Activated T-helper 1 cell treated with Interleukin-2 at 50 U/mL for 16 hours (primary cell): ENCODE measurements around the gene FOXP1.

ENCODE experiments used
- DNase-seq: peaks from one replicate; pipeline ENCODE4 v3.0.0-alpha.2; 2020; ENCODE audit warnings: low read depth

The FOXP1 gene

GRCh38 chr3:71428841-71429596, 154.5 kb downstream of the FOXP1 start:
- no peak for DNase-seq

GRCh38 chr3:71425491-71426071, 157.9 kb downstream of the FOXP1 start:
- DNase-seq = no peak

- DNase-seq = no peak
These were observed 160.2 kb downstream of the FOXP1 start for GRCh38 chr3:71423151-71423906.

- DNase-seq = no peak
These were observed 161.5 kb downstream of the FOXP1 start for GRCh38 chr3:71421820-71422566.

GRCh38 chr3:71421475-71421819, 162.1 kb downstream of the FOXP1 start:
- no peak for DNase-seq

GRCh38 chr3:71419369-71419768, 164.2 kb downstream of the FOXP1 start:
- no peak for DNase-seq

- no peak for DNase-seq
These were observed 165.7 kb downstream of the FOXP1 start for GRCh38 chr3:71417791-71418190.

GRCh38 chr3:71416876-71417275, 166.7 kb downstream of the FOXP1 start:
- no peak for DNase-seq

- no peak for DNase-seq
These were observed 167.8 kb downstream of the FOXP1 start for GRCh38 chr3:71415681-71416122.

- DNase-seq = no peak
These were observed 169.2 kb downstream of the FOXP1 start for GRCh38 chr3:71414189-71414927.

GRCh38 chr3:71413572-71413971, 170.0 kb downstream of the FOXP1 start:
- no peak for DNase-seq

- DNase-seq = no peak
These were observed 174.2 kb downstream of the FOXP1 start for GRCh38 chr3:71409352-71409751.

GRCh38 chr3:71408903-71409302, 174.6 kb downstream of the FOXP1 start:
- no peak for DNase-seq

GRCh38 chr3:71407823-71408222, 175.7 kb downstream of the FOXP1 start:
- no peak for DNase-seq

GRCh38 chr3:71406972-71407810, 176.3 kb downstream of the FOXP1 start:
- DNase-seq = no peak

- DNase-seq = no peak
These were observed 180.6 kb downstream of the FOXP1 start for GRCh38 chr3:71402911-71403310.

- DNase-seq = no peak
These were observed 181.2 kb downstream of the FOXP1 start for GRCh38 chr3:71402280-71402679.

GRCh38 chr3:71401695-71402231, 181.8 kb downstream of the FOXP1 start:
- DNase-seq = no peak

- DNase-seq = no peak
These were observed 182.5 kb downstream of the FOXP1 start for GRCh38 chr3:71400986-71401451.

- DNase-seq = no peak
These were observed 184.1 kb downstream of the FOXP1 start for GRCh38 chr3:71399478-71399877.
